ENCODE results near the gene TPPP2. TPM values are rescaled to one million over a fixed set of nuclear protein-coding genes. Genes with fewer than 3 reads are reported as not detected.

TPPP2 gene
- total RNA-seq, 1 donor, result not detected

GRCh38 chr14:21066882-21067502 lies 37.0 kb downstream of the TPPP2 start:
- H3K4me3 ChIP-seq (ENCODE audit: low read depth, low read length), result no peak overlapping the region
- no peak for DNase-seq (ENCODE audit: low read depth)
- peak; percentile 29 for TF ChIP-seq CTCF (IDR thresholded peaks at IDR 0.05; ENCODE audit: insufficient read depth, low read depth, low read length)

- peak; percentile 60 for DNase-seq (ENCODE audit: low read depth)
- peak overlapping the region; percentile 83 for H3K4me3 ChIP-seq (ENCODE audit: low read depth, low read length)
- peak; percentile 68 for TF ChIP-seq CTCF (IDR thresholded peaks at IDR 0.05; ENCODE audit: insufficient read depth, low read depth, low read length)
These were observed 38.7 kb downstream of the TPPP2 start for GRCh38 chr14:21068521-21069387.

GRCh38 chr14:21069388-21070082 lies 39.5 kb downstream of the TPPP2 start:
- no peak for TF ChIP-seq CTCF (IDR thresholded peaks at IDR 0.05; ENCODE audit: insufficient read depth, low read depth, low read length)
- DNase-seq (ENCODE audit: low read depth), result no peak
- H3K4me3 ChIP-seq (ENCODE audit: low read depth, low read length), result peak overlapping the region; percentile 83

- peak within 1 kb of the TSS; percentile 83 for H3K4me3 ChIP-seq (ENCODE audit: low read depth, low read length)
- peak; percentile 35 for DNase-seq (ENCODE audit: low read depth)
- TF ChIP-seq CTCF (IDR thresholded peaks at IDR 0.05; ENCODE audit: insufficient read depth, low read depth, low read length), result no peak
These were observed 40.1 kb downstream of the TPPP2 start, which contains the start of gene ARHGEF40 for GRCh38 chr14:21070083-21070609. Gene ARHGEF40, plus strand, starts transcription at chr14:21070304. Its CDS starts 93 bp downstream, at chr14:21070397.

- TF ChIP-seq CTCF (IDR thresholded peaks at IDR 0.05; ENCODE audit: insufficient read depth, low read depth, low read length), result no peak
These were observed 40.7 kb downstream of the TPPP2 start for GRCh38 chr14:21070610-21071224.

More at GRCh38 chr14:21070610-21071224, 40.7 kb downstream of the TPPP2 start:
- peak; percentile 37 for DNase-seq (ENCODE audit: low read depth)
- peak overlapping the region; percentile 83 for H3K4me3 ChIP-seq (ENCODE audit: low read depth, low read length)

Measured in fibroblast of villous mesenchyme (primary cell).